Measurements from ENCODE around the gene CX3CL1. TPM values are rescaled to one million over a fixed set of nuclear protein-coding genes. Genes with fewer than 3 reads are reported as not detected.
A peak's percentile ranks its signal among the peaks of the same experiment; 100 is the strongest.

CX3CL1 gene
- total and polyA plus RNA-seq, 2 of the 13 experiments (the other 11 are each of a cell fraction or from before 2014, with no cell fraction given) = 57.3 to 60.8 TPM

DNA sequence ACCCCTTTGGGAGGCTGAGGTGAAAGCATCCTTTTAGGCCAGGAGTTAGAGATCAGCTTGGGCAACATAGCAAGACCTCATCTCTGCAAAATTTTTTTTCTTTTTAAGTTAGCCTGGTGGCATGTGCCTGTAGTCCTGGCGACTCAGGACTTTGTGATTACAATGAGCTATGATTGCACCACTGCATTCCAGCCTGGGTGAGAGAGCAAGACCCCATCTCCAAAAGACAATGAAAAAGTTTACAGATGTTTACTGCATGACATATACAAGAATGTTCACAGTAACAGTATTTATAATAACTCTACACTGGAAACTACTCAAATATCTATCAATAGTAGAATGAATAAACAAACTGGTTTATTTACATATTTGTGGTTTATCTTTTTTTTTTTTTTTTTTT is 46.8 kb upstream of the CX3CL1 start (continued):
- peak; percentile 55; the same call in 1 of the 2 replicates for TF ChIP-seq CEBPB (IDR thresholded peaks at IDR 0.05; ENCODE audit: borderline replicate concordance, low read depth, low read length)
- TF ChIP-seq SOX13 (IDR thresholded peaks at IDR 0.05) = no peak
- peak in 1 of 2 experiments; percentile 40; a peak in 1 of 4 replicates for TF ChIP-seq SOX13 (CRISPR knock-in tag; conservative IDR thresholded peaks at IDR 0.05 in 1 of 2, IDR thresholded peaks at IDR 0.05 in 1 of 2)

DNA sequence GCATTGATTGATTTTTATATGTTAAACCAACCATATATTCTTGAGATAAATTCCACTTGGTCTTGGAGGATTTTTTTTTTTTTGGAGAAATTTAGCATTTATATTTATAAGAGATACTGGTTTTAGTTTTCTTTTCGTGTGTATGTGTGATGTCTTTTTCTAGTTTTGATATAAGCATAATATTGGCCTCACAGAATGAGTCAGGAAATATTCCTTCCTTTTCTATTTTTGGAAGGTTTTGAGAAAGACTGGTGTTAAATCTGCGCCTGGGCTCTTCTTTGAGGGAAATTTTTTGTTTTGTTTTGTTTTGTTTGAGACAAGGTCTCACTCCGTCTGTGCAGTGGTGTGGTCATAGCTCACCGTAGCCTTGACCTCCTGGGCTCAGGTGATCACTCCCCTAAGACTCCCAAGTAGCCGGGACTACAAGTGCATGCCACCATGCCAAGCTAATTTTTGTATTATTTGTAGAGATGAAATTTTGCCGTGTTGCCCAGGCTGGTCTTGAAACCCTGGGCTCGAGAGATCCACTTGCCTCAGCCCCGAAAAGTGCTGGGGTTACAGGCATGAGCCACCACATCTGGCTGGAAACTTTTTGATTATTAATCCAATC is 42.5 kb upstream of the CX3CL1 start:
- FAIRE-seq (no peak), ATAC-seq (no peak), DNase-seq (ENCODE audit: low spot score) (no peak)
- no TSS peak for BruUV-seq (replicated peaks)
- H3K9ac ChIP-seq (ENCODE audit: insufficient read depth, low read depth, low read length) = no peak overlapping the region
- CTCF ChIA-PET (ENCODE audit: low intra/inter-chr PET ratio, low total read pairs) = no interaction called here
- H3K4me3 ChIP-seq (replicated peaks in 1 of 3; ENCODE audit: insufficient read depth in 1 of 3, low read depth in 2 of 3, low read length in 3 of 3) = no peak overlapping the region
- H3K79me2 ChIP-seq (ENCODE audit: insufficient read depth, low read length) = no peaks in the 10 kb centered on the region
- intact Hi-C loops (cut with micrococcal nuclease; ENCODE audit: unreplicated experiment) = no loop called here
- H3K27ac ChIP-seq (ENCODE audit: extremely low read length, insufficient read depth, low read length) = no peak overlapping the region
- 30% methylated on average over 8 of the region's 8 CpGs for WGBS (ENCODE audit: low lambda C conversion rate)
- peaks cover 0 to 5% of the 10 kb centered on the region in 2 experiments; a peak in 1 of 5 replicates for H3K27me3 ChIP-seq (ENCODE audit: control insufficient read depth in 1 of 2, insufficient read depth in 2 of 2, low read length in 2 of 2)
- peaks cover 15% of the 10 kb centered on the region; the same call in 1 of the 2 replicates for H3K4me1 ChIP-seq (ENCODE audit: insufficient read depth, low read length)
- no peaks in the 10 kb centered on the region for H4K20me1 ChIP-seq (ENCODE audit: insufficient read depth, low read length)
- in situ Hi-C loops (cut with HindIII; ENCODE audit: extremely low pct_ligation_motif_present, low pct_unique_long_range_greater_than_20kb) = no loop called here
- no peaks in the 10 kb centered on the region for H3K9me3 ChIP-seq (ENCODE audit: low read length)
- H2AFZ ChIP-seq (ENCODE audit: low read length) = no peak overlapping the region
- no peak for TF ChIP-seq ZC3H4 (CRISPR knock-in tag; IDR thresholded peaks at IDR 0.05; ENCODE audit: borderline replicate concordance)
- TF ChIP-seq, protein P1, sequence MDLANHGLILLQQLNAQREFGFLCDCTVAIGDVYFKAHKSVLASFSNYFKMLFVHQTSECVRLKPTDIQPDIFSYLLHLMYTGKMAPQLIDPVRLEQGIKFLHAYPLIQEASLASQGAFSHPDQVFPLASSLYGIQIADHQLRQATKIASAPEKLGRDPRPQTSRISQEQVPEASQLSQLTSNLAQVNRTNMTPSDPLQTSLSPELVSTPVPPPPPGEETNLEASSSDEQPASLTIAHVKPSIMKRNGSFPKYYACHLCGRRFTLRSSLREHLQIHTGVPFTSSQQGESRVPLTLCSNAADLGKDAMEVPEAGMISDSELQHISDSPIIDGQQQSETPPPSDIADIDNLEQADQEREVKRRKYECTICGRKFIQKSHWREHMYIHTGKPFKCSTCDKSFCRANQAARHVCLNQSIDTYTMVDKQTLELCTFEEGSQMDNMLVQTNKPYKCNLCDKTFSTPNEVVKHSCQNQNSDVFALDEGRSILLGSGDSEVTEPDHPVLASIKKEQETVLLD (CRISPR knock-in tag; IDR thresholded peaks at IDR 0.05; ENCODE audit: low read depth) = no peak
- no peak for TF ChIP-seq POLR2AphosphoS2 (IDR thresholded peaks at IDR 0.05; ENCODE audit: low read depth, low read length)
- no peak for TF ChIP-seq RFXAP (CRISPR knock-in tag; IDR thresholded peaks at IDR 0.05; ENCODE audit: borderline replicate concordance)
- POLR2A ChIA-PET = interaction anchor here (4.1 kb wide), 1 partner anchor 42 kb away, joined by 11 read pairs; the partner anchor contains the start of gene CX3CL1
- H3K4me2 ChIP-seq (ENCODE audit: low read depth, low read length) = no peak overlapping the region
- no peaks in the 10 kb centered on the region for H3K36me3 ChIP-seq (replicated peaks in 1 of 2; ENCODE audit: control insufficient read depth in 1 of 2, insufficient read depth in 2 of 2, low read length in 2 of 2)

Data from HepG2 (cell line).